ENCODE data around the gene RAC3. TPM values are rescaled to one million over a fixed set of nuclear protein-coding genes. Genes with fewer than 3 reads are reported as not detected.

The RAC3 gene
- total and polyA plus RNA-seq, 2 of the 8 experiments (the other 6 are each of a cell fraction or from before 2014, with no cell fraction given), result 177 to 299 TPM

DNA sequence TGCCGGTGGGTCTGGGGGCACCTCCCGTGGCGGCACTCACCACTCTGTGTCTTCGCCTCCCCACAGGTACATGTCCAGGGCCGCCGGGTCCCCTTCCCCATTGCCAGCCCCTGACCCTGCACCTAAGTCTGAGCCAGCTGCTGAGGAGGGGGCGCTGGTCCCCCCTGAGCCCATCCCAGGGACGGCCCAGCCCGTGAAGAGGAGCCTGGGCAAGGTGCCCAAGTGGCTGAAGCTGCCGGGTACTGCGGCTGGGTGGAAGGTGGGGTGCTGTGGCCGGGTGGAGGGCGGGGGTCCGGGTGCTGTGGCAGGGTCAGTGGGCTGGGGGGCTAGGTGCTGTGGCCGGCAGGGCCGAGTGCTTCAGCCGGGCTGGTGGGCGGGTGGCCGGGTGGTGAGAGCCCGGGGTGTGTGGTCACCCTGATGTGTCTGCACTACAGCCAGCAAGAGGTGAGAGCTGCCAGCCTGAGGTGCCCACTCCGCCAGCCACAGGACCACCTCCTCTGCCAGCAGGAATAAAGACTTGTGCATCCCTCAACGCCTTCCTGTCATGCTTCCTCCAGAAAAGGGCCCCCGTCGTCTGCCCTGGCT is 14.5 kb upstream of the RAC3 start (continued):
- TF ChIP-seq, protein P1, sequence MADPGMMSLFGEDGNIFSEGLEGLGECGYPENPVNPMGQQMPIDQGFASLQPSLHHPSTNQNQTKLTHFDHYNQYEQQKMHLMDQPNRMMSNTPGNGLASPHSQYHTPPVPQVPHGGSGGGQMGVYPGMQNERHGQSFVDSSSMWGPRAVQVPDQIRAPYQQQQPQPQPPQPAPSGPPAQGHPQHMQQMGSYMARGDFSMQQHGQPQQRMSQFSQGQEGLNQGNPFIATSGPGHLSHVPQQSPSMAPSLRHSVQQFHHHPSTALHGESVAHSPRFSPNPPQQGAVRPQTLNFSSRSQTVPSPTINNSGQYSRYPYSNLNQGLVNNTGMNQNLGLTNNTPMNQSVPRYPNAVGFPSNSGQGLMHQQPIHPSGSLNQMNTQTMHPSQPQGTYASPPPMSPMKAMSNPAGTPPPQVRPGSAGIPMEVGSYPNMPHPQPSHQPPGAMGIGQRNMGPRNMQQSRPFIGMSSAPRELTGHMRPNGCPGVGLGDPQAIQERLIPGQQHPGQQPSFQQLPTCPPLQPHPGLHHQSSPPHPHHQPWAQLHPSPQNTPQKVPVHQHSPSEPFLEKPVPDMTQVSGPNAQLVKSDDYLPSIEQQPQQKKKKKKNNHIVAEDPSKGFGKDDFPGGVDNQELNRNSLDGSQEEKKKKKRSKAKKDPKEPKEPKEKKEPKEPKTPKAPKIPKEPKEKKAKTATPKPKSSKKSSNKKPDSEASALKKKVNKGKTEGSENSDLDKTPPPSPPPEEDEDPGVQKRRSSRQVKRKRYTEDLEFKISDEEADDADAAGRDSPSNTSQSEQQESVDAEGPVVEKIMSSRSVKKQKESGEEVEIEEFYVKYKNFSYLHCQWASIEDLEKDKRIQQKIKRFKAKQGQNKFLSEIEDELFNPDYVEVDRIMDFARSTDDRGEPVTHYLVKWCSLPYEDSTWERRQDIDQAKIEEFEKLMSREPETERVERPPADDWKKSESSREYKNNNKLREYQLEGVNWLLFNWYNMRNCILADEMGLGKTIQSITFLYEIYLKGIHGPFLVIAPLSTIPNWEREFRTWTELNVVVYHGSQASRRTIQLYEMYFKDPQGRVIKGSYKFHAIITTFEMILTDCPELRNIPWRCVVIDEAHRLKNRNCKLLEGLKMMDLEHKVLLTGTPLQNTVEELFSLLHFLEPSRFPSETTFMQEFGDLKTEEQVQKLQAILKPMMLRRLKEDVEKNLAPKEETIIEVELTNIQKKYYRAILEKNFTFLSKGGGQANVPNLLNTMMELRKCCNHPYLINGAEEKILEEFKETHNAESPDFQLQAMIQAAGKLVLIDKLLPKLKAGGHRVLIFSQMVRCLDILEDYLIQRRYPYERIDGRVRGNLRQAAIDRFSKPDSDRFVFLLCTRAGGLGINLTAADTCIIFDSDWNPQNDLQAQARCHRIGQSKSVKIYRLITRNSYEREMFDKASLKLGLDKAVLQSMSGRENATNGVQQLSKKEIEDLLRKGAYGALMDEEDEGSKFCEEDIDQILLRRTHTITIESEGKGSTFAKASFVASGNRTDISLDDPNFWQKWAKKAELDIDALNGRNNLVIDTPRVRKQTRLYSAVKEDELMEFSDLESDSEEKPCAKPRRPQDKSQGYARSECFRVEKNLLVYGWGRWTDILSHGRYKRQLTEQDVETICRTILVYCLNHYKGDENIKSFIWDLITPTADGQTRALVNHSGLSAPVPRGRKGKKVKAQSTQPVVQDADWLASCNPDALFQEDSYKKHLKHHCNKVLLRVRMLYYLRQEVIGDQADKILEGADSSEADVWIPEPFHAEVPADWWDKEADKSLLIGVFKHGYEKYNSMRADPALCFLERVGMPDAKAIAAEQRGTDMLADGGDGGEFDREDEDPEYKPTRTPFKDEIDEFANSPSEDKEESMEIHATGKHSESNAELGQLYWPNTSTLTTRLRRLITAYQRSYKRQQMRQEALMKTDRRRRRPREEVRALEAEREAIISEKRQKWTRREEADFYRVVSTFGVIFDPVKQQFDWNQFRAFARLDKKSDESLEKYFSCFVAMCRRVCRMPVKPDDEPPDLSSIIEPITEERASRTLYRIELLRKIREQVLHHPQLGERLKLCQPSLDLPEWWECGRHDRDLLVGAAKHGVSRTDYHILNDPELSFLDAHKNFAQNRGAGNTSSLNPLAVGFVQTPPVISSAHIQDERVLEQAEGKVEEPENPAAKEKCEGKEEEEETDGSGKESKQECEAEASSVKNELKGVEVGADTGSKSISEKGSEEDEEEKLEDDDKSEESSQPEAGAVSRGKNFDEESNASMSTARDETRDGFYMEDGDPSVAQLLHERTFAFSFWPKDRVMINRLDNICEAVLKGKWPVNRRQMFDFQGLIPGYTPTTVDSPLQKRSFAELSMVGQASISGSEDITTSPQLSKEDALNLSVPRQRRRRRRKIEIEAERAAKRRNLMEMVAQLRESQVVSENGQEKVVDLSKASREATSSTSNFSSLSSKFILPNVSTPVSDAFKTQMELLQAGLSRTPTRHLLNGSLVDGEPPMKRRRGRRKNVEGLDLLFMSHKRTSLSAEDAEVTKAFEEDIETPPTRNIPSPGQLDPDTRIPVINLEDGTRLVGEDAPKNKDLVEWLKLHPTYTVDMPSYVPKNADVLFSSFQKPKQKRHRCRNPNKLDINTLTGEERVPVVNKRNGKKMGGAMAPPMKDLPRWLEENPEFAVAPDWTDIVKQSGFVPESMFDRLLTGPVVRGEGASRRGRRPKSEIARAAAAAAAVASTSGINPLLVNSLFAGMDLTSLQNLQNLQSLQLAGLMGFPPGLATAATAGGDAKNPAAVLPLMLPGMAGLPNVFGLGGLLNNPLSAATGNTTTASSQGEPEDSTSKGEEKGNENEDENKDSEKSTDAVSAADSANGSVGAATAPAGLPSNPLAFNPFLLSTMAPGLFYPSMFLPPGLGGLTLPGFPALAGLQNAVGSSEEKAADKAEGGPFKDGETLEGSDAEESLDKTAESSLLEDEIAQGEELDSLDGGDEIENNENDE (IDR thresholded peaks at IDR 0.05; ENCODE audit: insufficient replicate concordance, low read length), result no peak
- TF ChIP-seq ZNF274 (IDR thresholded peaks at IDR 0.05; ENCODE audit: borderline replicate concordance, extremely low read depth, low read length) (no peak), JUN (IDR thresholded peaks at IDR 0.05; ENCODE audit: low read depth, low read length) (no peak), RBBP5 (IDR thresholded peaks at IDR 0.05; ENCODE audit: borderline replicate concordance, low read depth, low read length) (no peak)

Measured in H1 (cell line).